Measurements from ENCODE around the gene LRIG1. TPM values are rescaled to one million over a fixed set of nuclear protein-coding genes. Genes with fewer than 3 reads are reported as not detected.

Gene LRIG1
- total RNA-seq, 2 donors from 2014 or later, result 119 to 186 TPM

DNA sequence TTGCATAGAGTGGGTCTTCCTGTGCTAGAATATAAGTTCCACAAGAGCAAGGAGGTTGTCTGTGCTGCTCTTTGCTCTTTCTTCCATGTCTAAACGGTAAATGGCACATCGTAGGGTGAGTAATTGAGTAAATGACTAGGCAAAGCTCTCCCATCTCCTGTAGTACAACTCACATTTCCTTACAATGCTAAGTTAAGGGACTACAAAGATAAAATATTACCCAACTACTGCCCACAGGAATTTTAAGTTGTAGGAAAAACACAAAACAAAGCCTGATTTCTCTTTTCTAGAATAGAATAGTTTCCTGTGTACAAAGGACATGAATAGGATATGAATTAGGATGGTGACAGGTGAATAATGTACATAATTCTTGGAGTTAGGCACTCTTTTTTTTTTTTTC, 19.9 kb upstream of the LRIG1 start:
- Histone ChIP-seq H3K4me1 (replicated peaks) (no peaks in the 10 kb centered on the region), H3K36me3 (no peaks in the 10 kb centered on the region), H3K4me3 (no peak overlapping the region), H3K9me3 (no peaks in the 10 kb centered on the region), H3K27me3 (replicated peaks; ENCODE audit: insufficient read depth) (no peaks in the 10 kb centered on the region), H3K27ac (no peak overlapping the region)
- DNase-seq (ENCODE audit: low spot score), result no peak
- TF ChIP-seq POLR2A (IDR thresholded peaks at IDR 0.05) (no peak), POLR2AphosphoS5 (IDR thresholded peaks at IDR 0.05) (no peak)
- TF ChIP-seq, protein P1, sequence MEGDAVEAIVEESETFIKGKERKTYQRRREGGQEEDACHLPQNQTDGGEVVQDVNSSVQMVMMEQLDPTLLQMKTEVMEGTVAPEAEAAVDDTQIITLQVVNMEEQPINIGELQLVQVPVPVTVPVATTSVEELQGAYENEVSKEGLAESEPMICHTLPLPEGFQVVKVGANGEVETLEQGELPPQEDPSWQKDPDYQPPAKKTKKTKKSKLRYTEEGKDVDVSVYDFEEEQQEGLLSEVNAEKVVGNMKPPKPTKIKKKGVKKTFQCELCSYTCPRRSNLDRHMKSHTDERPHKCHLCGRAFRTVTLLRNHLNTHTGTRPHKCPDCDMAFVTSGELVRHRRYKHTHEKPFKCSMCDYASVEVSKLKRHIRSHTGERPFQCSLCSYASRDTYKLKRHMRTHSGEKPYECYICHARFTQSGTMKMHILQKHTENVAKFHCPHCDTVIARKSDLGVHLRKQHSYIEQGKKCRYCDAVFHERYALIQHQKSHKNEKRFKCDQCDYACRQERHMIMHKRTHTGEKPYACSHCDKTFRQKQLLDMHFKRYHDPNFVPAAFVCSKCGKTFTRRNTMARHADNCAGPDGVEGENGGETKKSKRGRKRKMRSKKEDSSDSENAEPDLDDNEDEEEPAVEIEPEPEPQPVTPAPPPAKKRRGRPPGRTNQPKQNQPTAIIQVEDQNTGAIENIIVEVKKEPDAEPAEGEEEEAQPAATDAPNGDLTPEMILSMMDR (IDR thresholded peaks at IDR 0.05), result no peak
- intact Hi-C loops (cut with DNase I), result no loop called here
- 80% methylated on average over 2 of the region's 2 CpGs for WGBS

DNA sequence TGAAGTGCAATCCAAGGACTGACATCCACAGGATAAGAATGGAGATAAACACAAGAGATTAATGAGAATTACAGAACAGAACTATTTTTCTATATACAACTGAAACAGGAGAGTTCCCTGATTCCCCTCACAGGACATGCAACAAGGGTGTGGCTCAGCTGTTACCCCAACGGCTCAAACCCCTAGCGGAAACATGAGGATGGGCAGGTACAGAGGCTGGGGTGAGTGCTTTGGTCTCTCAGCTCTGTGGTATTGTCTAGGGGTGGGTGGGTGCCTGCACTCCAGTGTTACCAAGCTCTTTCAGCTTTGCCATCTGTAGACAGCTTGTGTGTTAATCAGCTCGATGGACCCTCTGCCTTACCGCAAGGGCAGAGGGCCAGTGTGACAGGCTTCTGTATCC, 17.8 kb upstream of the LRIG1 start:
- no peak for DNase-seq (ENCODE audit: low spot score)
- 96% methylated on average over 4 of the region's 4 CpGs for WGBS
- intact Hi-C loops (cut with DNase I), result no loop called here
- Histone ChIP-seq H3K4me1 (replicated peaks) (no peaks in the 10 kb centered on the region), H3K27me3 (replicated peaks; ENCODE audit: insufficient read depth) (no peaks in the 10 kb centered on the region), H3K9me3 (no peaks in the 10 kb centered on the region), H3K36me3 (no peaks in the 10 kb centered on the region), H3K4me3 (no peak overlapping the region), H3K27ac (no peak overlapping the region)
- no peak for TF ChIP-seq POLR2A (IDR thresholded peaks at IDR 0.05)
- TF ChIP-seq, protein P1 (IDR thresholded peaks at IDR 0.05), result no peak
- no peak for TF ChIP-seq POLR2AphosphoS5 (IDR thresholded peaks at IDR 0.05)

DNA sequence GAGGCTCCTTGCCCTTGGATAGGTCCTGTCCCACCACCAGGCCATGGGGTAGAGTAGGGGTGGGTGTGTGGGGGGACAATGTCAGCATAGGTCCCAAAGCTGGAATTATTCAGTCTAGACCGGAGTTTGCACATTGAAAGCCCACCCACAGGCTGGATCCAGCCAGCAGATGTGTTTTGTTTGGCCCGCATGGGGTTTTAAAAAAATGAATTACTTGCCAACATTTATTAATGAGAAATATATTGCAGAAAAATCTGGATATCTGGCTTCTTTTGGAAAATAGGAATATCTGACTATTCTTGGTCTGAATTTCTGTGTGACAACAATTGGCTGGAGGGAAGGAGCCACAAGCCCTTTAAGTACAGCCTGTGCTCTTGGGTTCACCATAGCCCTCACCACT, 17.3 kb upstream of the LRIG1 start:
- H3K27me3 ChIP-seq (replicated peaks; ENCODE audit: insufficient read depth), result no peaks in the 10 kb centered on the region
- no peaks in the 10 kb centered on the region for H3K9me3 ChIP-seq
- no peaks in the 10 kb centered on the region for H3K4me1 ChIP-seq (replicated peaks)
- H3K36me3 ChIP-seq, result no peaks in the 10 kb centered on the region
- 81% methylated on average over 2 of the region's 2 CpGs for WGBS
- no peak for DNase-seq (ENCODE audit: low spot score)
- intact Hi-C loops (cut with DNase I), result no loop called here
- H3K27ac ChIP-seq, result no peak overlapping the region
- TF ChIP-seq, protein P1 (IDR thresholded peaks at IDR 0.05), result no peak
- TF ChIP-seq POLR2A (IDR thresholded peaks at IDR 0.05) (no peak), POLR2AphosphoS5 (IDR thresholded peaks at IDR 0.05) (no peak)
- H3K4me3 ChIP-seq, result no peak overlapping the region

DNA sequence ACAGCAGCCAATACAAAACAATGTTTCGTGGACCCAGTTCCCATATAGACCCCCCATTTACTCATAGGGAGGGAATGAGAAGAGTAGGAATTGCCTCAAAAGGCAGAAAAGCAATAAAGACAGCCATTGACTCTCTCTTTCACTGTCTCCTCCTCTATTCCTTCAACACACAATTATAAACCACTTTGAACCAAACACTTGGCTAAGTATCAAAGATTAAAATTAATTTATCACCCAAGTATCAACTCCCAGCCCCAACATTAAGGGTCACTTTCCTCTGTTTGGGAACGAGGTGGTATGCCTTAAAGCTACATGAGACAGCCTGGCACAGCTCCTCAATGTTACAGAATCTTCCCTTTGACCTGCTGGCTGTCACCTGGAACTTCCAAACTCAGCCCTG, 16.4 kb upstream of the LRIG1 start:
- 62% methylated on average over 2 of the region's 2 CpGs for WGBS
- H3K4me3 ChIP-seq, result no peak overlapping the region
- H3K4me1 ChIP-seq (replicated peaks), result no peaks in the 10 kb centered on the region
- no peaks in the 10 kb centered on the region for H3K27me3 ChIP-seq (replicated peaks; ENCODE audit: insufficient read depth)
- no peak for DNase-seq (ENCODE audit: low spot score)
- H3K27ac ChIP-seq, result no peak overlapping the region
- TF ChIP-seq, protein P1 (IDR thresholded peaks at IDR 0.05), result no peak
- TF ChIP-seq POLR2A (IDR thresholded peaks at IDR 0.05), result no peak
- TF ChIP-seq POLR2AphosphoS5 (IDR thresholded peaks at IDR 0.05), result no peak
- no peaks in the 10 kb centered on the region for H3K36me3 ChIP-seq
- intact Hi-C loops (cut with DNase I), result no loop called here
- no peaks in the 10 kb centered on the region for H3K9me3 ChIP-seq

DNA sequence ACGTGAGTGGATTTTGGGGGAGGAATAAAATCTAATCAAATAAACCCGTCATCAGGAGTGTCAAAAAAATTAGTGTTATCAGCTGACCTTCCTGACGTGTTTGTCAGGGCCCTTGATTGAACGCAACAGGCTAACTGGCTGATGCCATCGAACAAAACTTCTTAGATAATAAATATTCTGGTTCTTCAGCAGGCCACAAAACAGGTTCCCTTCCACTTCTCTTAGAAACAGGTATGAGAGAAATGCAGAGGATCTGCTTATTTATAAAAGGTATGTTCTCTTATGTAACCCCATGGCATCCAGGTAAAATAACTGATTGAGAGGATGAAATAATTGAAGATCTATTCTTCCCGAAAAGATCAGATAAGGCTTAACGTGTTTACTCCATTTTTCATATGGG, 7.6 kb upstream of the LRIG1 start:
- 82% methylated on average over 7 of the region's 7 CpGs for WGBS
- no peak overlapping the region for H3K27ac ChIP-seq
- no peak for DNase-seq (ENCODE audit: low spot score)
- H3K27me3 ChIP-seq (replicated peaks; ENCODE audit: insufficient read depth), result no peaks in the 10 kb centered on the region
- H3K9me3 ChIP-seq, result no peaks in the 10 kb centered on the region
- intact Hi-C loops (cut with DNase I), result loop anchor here (10.0 kb wide), 1 partner anchor 224 kb away; no protein-coding TSS in a partner anchor
- H3K36me3 ChIP-seq, result no peaks in the 10 kb centered on the region
- no peaks in the 10 kb centered on the region for H3K4me1 ChIP-seq (replicated peaks)
- TF ChIP-seq POLR2A (IDR thresholded peaks at IDR 0.05) (no peak), POLR2AphosphoS5 (IDR thresholded peaks at IDR 0.05) (no peak)
- TF ChIP-seq, protein P1 (IDR thresholded peaks at IDR 0.05), result no peak
- H3K4me3 ChIP-seq, result no peak overlapping the region

Measured in prostate gland (tissue), 2 donors.